Smooth muscle cell (in vitro differentiated cells): Measurements from ENCODE around the gene CEACAM18. TPM values are rescaled to one million over a fixed set of nuclear protein-coding genes. Genes with fewer than 3 reads are reported as not detected.

ENCODE experiments used
- DNase-seq: peaks from one replicate; lab custom pipeline; 2025; ENCODE audit not compliant: unreplicated experiment; lab: John Stamatoyannopoulos, UW
- H2AFZ ChIP-seq: fragments of 200-600 bp; sonication (generic); 2 replicates; pipeline ENCODE4 v1.6.0; 2016; ENCODE audit warnings: antibody characterized with exemption, low read depth, mild to moderate bottlenecking
- H3F3A ChIP-seq: fragments of 200-600 bp; sonication (generic); 2 replicates; pipeline ENCODE4 v1.6.0; 2017; ENCODE audit warnings: antibody characterized with exemption, low read depth
- H3K27ac ChIP-seq: fragments of 200-600 bp; sonication (generic); 2 replicates; pipeline ENCODE4 v1.5.1; 2016; ENCODE audit warnings: low read depth, mild to moderate bottlenecking
- H3K27me3 ChIP-seq: fragments of 200-600 bp; sonication (generic); 2 replicates; pipeline ENCODE4 v1.6.1; 2016; ENCODE audit warnings: low read depth, mild to moderate bottlenecking
- H3K36me3 ChIP-seq: fragments of 200-600 bp; sonication (generic); 2 replicates; pipeline ENCODE4 v1.5.1; 2016; ENCODE audit warnings: low read depth
- H3K4me1 ChIP-seq: fragments of 200-600 bp; sonication (generic); 2 replicates; pipeline ENCODE4 v1.5.1; 2016; ENCODE audit warnings: low read depth
- H3K4me2 ChIP-seq: fragments of 200-600 bp; sonication (generic); 2 replicates; pipeline ENCODE4 v1.6.0; 2016; ENCODE audit warnings: mild to moderate bottlenecking
- H3K4me3 ChIP-seq: fragments of 200-600 bp; sonication (generic); 2 replicates; pipeline ENCODE4 v1.5.1; 2016; ENCODE audit warnings: mild to moderate bottlenecking
- H3K79me2 ChIP-seq: fragments of 200-600 bp; sonication (generic); 2 replicates; pipeline ENCODE4 v1.6.0; 2016; ENCODE audit warnings: low read depth, mild to moderate bottlenecking
- H3K9ac ChIP-seq: fragments of 200-600 bp; sonication (generic); 2 replicates; pipeline ENCODE4 v1.6.0; 2016; ENCODE audit warnings: low read depth
- H3K9me3 ChIP-seq: fragments of 200-600 bp; sonication (generic); replicated peaks from 2 replicates; pipeline ENCODE4 v1.5.1; 2016; ENCODE audit warnings: low read depth
- H4K20me1 ChIP-seq: fragments of 200-600 bp; sonication (generic); 2 replicates; pipeline ENCODE4 v1.6.0; 2016; ENCODE audit warnings: low read depth
- CTCF ChIP-seq: fragments of 200-600 bp; sonication (generic); IDR thresholded peaks from 2 replicates; pipeline ENCODE4 v1.5.1; 2017; ENCODE audit warnings: borderline replicate concordance, mild to moderate bottlenecking, antibody characterized with exemption; ENCODE audit not compliant: insufficient read depth, poor library complexity, severe bottlenecking
- WGBS: methylation state at CpG from one replicate; pipeline ENCODE4 v1.1.7; 2016; ENCODE audit warnings: low lambda C conversion rate; 5-methylcytosine and 5-hydroxymethylcytosine counted together
- polyA plus RNA-seq: library from polyadenylated mRNA; unstranded; fragments of >200 nt; fragmentation: Nextera tagmentation; extraction: Ambion mirVana; gene quantifications from 2 replicates; pipeline ENCODE4 v1.2.1, GENCODE V29; 2016
- total RNA-seq: library from RNA; depleted of rRNA; stranded (reverse); fragments of >200 nt; gene quantifications from 2 replicates; pipeline ENCODE4 v1.2.3, GENCODE V29; 2014

The CEACAM18 gene
- total and polyA plus RNA-seq, 2 experiments from 2014 or later: not detected

GRCh38 chr19:51466723-51467122 lies 11.6 kb upstream of the CEACAM18 start:
- WGBS: 57% methylated on average over 3 of the region's 3 CpGs
- Histone ChIP-seq H3K27me3 (no peaks in the 10 kb centered on the region), H3K9me3 (no peaks in the 10 kb centered on the region), H3K4me3 (no peak overlapping the region), H3K4me2 (no peak overlapping the region), H2AFZ (no peak overlapping the region), H3K4me1 (no peaks in the 10 kb centered on the region), H3K27ac (no peak overlapping the region), H4K20me1 (no peaks in the 10 kb centered on the region), H3K79me2 (no peaks in the 10 kb centered on the region), H3K36me3 (no peaks in the 10 kb centered on the region), H3K9ac (no peak overlapping the region), H3F3A (no peaks in the 10 kb centered on the region)
- no peak for DNase-seq
- no peak for TF ChIP-seq CTCF

- no peak for DNase-seq
- Histone ChIP-seq H3F3A (no peaks in the 10 kb centered on the region), H2AFZ (no peak overlapping the region), H3K4me2 (no peak overlapping the region), H3K9me3 (no peaks in the 10 kb centered on the region), H3K27ac (no peak overlapping the region), H3K27me3 (no peaks in the 10 kb centered on the region), H3K4me1 (no peaks in the 10 kb centered on the region), H3K36me3 (no peaks in the 10 kb centered on the region), H4K20me1 (no peaks in the 10 kb centered on the region), H3K4me3 (no peak overlapping the region), H3K9ac (no peak overlapping the region), H3K79me2 (no peaks in the 10 kb centered on the region)
- 51% methylated on average over 4 of the region's 4 CpGs for WGBS
- TF ChIP-seq CTCF: no peak
Measured at GRCh38 chr19:51467864-51468544, 10.3 kb upstream of the CEACAM18 start.

GRCh38 chr19:51468545-51468920 lies 9.8 kb upstream of the CEACAM18 start:
- H3K27me3 ChIP-seq: no peaks in the 10 kb centered on the region
- WGBS: 75% methylated on average over 2 of the region's 2 CpGs
- no peaks in the 10 kb centered on the region for H3F3A ChIP-seq
- no peaks in the 10 kb centered on the region for H4K20me1 ChIP-seq
- no peaks in the 10 kb centered on the region for H3K9me3 ChIP-seq
- H3K4me3 ChIP-seq: no peak overlapping the region
- H3K9ac ChIP-seq: no peak overlapping the region
- H2AFZ ChIP-seq: no peak overlapping the region
- no peaks in the 10 kb centered on the region for H3K36me3 ChIP-seq
- DNase-seq: no peak
- H3K4me2 ChIP-seq: no peak overlapping the region
- TF ChIP-seq CTCF: no peak
- no peak overlapping the region for H3K27ac ChIP-seq
- H3K79me2 ChIP-seq: no peaks in the 10 kb centered on the region
- H3K4me1 ChIP-seq: no peaks in the 10 kb centered on the region

- H3F3A ChIP-seq: no peaks in the 10 kb centered on the region
- H3K4me3 ChIP-seq: no peak overlapping the region
- no peak for TF ChIP-seq CTCF
- H3K4me1 ChIP-seq: no peaks in the 10 kb centered on the region
- no peaks in the 10 kb centered on the region for H3K9me3 ChIP-seq
- H3K79me2 ChIP-seq: no peaks in the 10 kb centered on the region
- no peak for DNase-seq
- WGBS: 69% methylated on average over 4 of the region's 4 CpGs
- no peak overlapping the region for H2AFZ ChIP-seq
- H3K9ac ChIP-seq: no peak overlapping the region
- H3K27ac ChIP-seq: no peak overlapping the region
- no peak overlapping the region for H3K4me2 ChIP-seq
- no peaks in the 10 kb centered on the region for H3K27me3 ChIP-seq
- H4K20me1 ChIP-seq: no peaks in the 10 kb centered on the region
- H3K36me3 ChIP-seq: no peaks in the 10 kb centered on the region
Measured at GRCh38 chr19:51469162-51469561, 9.2 kb upstream of the CEACAM18 start.
